GM12865 (cell line): ENCODE data around the gene TGIF2LY.
"Not testable (repeated sequence)": the region's sequence is repeated elsewhere in the genome, so short reads cannot be mapped to it uniquely, and the experiment has no call there.

Experiments
- DNase-seq: peaks from one replicate; pipeline ENCODE4 v3.0.0; 2010; ENCODE audit warnings: low read depth
- H3K4me3 ChIP-seq: 2 replicates; pipeline ENCODE4 v1.5.1; 2011; ENCODE audit warnings: mild to moderate bottlenecking, low read depth, low read length, control low read depth

The TGIF2LY gene

DNA sequence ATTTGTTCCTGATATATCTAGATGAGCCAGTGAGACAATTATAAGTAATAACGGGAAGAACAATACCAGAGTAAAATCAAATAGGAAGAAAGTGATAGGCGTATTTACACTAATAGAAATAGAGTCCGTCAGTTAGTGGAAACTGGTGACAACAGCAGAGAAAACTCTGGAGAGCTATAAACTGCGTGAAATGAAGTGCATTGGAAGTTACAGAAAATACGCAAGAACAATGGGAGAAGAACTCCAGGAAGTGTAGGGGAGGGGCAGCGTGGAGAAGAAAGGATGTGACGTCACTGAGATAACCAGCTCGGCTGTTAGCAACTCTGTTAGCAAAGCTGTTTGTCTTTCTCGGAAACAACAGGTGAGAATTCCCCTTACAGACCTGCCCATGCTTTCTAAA lies at the start of gene TGIF2LY:
TGIF2LY (plus strand) TSS at position 301 of the 400 bp plus-strand sequence. CDS start 178 bp downstream, outside the sequence.
- DNase-seq, H3K4me3 ChIP-seq: not testable (repeated sequence)
